ENCODE results near the gene VSIG10L2.

The VSIG10L2 gene

GRCh38 chr11:125930076-125930450 is 15.8 kb upstream of the VSIG10L2 start:
- no peak for DNase-seq

DNA sequence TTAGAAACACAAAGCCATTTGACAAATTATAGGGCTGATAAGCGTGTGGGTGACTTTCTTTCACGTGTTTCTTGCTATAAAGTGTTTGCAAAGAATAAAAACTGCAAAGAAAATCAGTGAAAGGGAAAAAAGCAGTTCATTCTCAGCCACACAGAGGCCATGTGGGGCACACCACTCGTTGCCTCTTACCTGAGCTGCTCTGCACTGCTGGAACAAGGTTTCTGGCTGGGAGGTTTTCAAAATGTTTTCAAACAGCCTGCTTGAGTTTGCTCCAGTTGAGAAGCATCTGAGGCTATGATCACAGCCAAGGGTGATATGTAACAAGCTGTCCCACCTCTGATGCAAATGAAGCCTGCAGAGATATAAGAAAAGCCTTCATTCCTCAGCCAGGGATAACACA is 14.7 kb upstream of the VSIG10L2 start:
- DNase-seq = no peak

GRCh38 chr11:125931668-125932067 is 14.2 kb upstream of the VSIG10L2 start:
- DNase-seq = no peak

- DNase-seq = no peak
These were observed 13.5 kb upstream of the VSIG10L2 start for GRCh38 chr11:125932301-125932700.

DNA sequence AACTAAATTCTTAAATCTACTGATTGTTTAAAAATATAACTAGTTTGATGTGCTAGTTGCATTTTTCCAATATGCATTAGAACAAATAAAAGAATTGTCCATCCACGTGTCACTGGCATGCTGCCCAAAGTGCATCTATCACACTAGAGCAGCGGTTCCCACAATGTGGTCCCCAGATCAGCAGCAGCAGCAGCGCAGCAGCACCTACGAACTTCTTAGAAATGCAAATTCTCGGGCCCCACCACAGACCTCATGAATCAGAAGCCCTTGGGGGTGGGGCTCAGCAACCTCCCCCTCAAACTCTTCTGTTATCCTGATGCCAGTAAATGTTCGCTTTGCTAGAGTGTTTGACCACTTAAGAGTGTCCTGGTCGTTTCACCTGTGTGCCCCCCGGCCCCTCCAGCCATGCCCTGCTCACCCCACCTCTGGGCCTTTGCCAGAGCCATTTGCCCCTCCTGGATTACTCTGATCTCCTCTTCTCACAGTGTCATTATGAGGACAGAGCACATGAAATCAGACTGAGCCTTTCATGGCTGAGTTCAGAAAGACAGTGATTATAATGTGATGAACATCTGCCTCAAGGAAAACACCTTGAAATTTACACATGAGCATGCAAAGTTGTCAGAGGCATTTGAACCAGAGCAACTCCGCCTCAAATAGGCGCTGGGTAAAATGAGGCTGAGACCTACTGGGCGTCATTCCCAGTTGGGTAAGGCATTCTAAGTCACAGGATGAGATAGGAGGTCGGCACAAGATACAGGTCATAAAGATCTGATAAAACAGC is 12.6 kb upstream of the VSIG10L2 start:
- no peak for DNase-seq

GRCh38 chr11:125934473-125934872 is 11.4 kb upstream of the VSIG10L2 start:
- no peak for DNase-seq

DNA sequence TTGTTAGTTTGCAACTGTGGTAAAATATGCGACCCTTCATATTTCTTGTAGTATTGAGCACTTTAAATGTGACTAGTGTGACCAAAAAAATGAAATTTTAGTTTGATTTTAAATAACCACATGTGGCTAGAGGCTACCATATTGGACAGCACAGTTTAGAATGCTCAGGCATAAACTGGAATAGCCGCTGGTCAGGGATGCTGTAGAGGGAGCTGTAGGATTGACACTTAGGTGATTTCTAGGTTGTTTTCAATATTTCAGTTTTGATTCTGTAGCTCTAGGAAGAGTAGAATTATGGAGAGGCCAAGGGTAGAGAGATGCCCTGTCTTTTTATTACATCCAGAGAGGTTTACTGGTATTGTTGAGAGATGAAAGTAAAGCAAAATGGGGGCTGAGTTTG is 10.8 kb upstream of the VSIG10L2 start:
- DNase-seq = no peak

- no peak for DNase-seq
These were observed 10.1 kb upstream of the VSIG10L2 start for GRCh38 chr11:125935618-125936199.

- DNase-seq = no peak
These were observed 7.4 kb upstream of the VSIG10L2 start for GRCh38 chr11:125938418-125938817.

GRCh38 chr11:125939081-125939521 is 6.7 kb upstream of the VSIG10L2 start:
- DNase-seq = no peak

- DNase-seq = no peak
These were observed 5.7 kb upstream of the VSIG10L2 start for GRCh38 chr11:125940145-125940544.

DNA sequence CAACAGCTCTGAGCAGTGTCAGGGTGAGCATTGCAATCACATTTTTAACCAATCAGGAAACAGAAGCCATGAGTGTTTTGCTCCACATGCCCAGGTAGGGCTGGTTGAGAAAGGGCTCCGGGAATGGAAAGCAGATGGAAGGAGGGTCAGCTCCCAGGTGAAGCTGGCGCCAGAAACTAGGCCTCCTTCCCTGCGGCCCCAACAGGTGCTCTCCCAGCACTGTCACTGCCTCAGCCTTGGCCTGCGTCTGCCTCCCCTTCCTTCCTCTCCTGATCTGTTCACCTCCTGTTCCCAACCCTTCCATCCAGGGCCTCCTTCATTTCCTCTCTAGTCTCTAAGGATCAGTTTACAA is 4.6 kb upstream of the VSIG10L2 start:
- DNase-seq = no peak

GRCh38 chr11:125941619-125942611 is 3.9 kb upstream of the VSIG10L2 start:
- peak; percentile 54 for DNase-seq

- DNase-seq = no peak
These were observed 2.9 kb upstream of the VSIG10L2 start for GRCh38 chr11:125942771-125943428.

GRCh38 chr11:125943661-125944349 is 2.0 kb upstream of the VSIG10L2 start:
- DNase-seq = no peak

GRCh38 chr11:125944350-125945010 is 1.4 kb upstream of the VSIG10L2 start:
- no peak for DNase-seq

GRCh38 chr11:125945011-125945796 is 640 bp upstream of the VSIG10L2 start:
- no peak for DNase-seq

DNA sequence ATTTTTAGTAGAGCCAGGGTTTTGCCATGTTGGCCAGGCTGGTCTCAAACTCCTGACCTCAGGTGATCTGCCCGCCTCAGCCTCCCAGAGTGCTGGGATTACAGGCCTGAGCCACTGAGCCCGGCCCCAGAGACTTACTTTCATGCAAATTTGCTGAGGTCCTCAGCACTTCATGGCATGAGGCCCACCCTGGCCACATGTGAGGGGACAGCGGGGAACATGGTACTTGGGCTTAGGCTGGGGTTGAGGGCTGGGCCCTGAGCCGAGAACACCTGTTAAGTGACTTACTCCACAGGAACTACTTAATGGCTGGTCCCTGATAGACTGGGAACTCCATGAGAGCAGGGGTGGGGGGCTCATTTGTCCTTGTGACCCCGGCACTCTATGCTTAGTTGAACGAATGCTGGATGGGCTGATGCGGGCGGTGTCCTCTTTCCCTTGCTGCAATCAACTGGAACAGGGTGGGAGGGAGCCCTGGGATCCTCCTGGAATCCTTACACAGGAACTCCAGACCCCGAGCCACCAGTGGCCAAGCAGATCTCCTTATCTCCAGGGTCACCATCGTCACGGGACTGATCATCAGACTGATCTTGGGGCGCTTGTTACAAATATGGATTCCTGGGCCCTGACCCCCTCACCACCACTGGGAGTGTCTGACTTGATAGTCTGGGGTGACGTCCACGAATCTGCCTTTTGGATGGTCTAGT is 1.0 kb downstream of the VSIG10L2 start:
- DNase-seq = no peak

- DNase-seq = no peak
These were observed 1.8 kb downstream of the VSIG10L2 start for GRCh38 chr11:125947419-125948277.

Measured in activated naive CD4-positive, alpha-beta T cell treated with anti-CD3 and anti-CD28 coated beads, Interleukin-2, amount 50 U/mL, for 16 hours (primary cell).